ENCODE measurements around the gene CLEC3B. TPM values are rescaled to one million over a fixed set of nuclear protein-coding genes. Genes with fewer than 3 reads are reported as not detected.

The CLEC3B gene
- total RNA-seq, 1 experiment from 2014 or later: 1.8 TPM

- no peak overlapping the region; the same call in 1 of the 2 replicates for H3K9ac ChIP-seq (ENCODE audit: low read length)
- BruUV-seq (replicated peaks): no TSS peak
- H2AFZ ChIP-seq (ENCODE audit: low read length): no peak overlapping the region
- no peak for TF ChIP-seq EZH2 (IDR thresholded peaks at IDR 0.05; ENCODE audit: low read length, unreplicated experiment)
- TF ChIP-seq EZH2phosphoT487 (IDR thresholded peaks at IDR 0.05; ENCODE audit: borderline replicate concordance, low read length): no peak
- TF ChIP-seq, protein P1, sequence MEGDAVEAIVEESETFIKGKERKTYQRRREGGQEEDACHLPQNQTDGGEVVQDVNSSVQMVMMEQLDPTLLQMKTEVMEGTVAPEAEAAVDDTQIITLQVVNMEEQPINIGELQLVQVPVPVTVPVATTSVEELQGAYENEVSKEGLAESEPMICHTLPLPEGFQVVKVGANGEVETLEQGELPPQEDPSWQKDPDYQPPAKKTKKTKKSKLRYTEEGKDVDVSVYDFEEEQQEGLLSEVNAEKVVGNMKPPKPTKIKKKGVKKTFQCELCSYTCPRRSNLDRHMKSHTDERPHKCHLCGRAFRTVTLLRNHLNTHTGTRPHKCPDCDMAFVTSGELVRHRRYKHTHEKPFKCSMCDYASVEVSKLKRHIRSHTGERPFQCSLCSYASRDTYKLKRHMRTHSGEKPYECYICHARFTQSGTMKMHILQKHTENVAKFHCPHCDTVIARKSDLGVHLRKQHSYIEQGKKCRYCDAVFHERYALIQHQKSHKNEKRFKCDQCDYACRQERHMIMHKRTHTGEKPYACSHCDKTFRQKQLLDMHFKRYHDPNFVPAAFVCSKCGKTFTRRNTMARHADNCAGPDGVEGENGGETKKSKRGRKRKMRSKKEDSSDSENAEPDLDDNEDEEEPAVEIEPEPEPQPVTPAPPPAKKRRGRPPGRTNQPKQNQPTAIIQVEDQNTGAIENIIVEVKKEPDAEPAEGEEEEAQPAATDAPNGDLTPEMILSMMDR (conservative IDR thresholded peaks at IDR 0.05; ENCODE audit: low read depth, low read length): no peak
- intact Hi-C loops (cut with micrococcal nuclease): no loop called here
- no peaks in the 10 kb centered on the region for H3K79me2 ChIP-seq (ENCODE audit: low read length)
- no peaks in the 10 kb centered on the region for H3K9me2 ChIP-seq (replicated peaks; ENCODE audit: low read length)
- no peaks in the 10 kb centered on the region for H3K9me3 ChIP-seq (ENCODE audit: low read length)
- peak overlapping the region; percentile 90 for H3K27ac ChIP-seq (ENCODE audit: low read length)
- no peaks in the 10 kb centered on the region for H4K20me1 ChIP-seq (ENCODE audit: low read length)
- ChIA-PET CTCF (no interaction called here), POLR2A (ENCODE audit: unreplicated experiment) (no interaction called here)
- ATAC-seq (0 out of 2 replicates have a peak, but pooled peaks have one; percentile 2), DNase-seq (no peak)
- no peak overlapping the region for H3K4me3 ChIP-seq (ENCODE audit: low read length)
- no peak overlapping the region for H3K4me2 ChIP-seq (ENCODE audit: low read length)
- peaks cover 36% of the 10 kb centered on the region for H3K4me1 ChIP-seq (ENCODE audit: insufficient read depth, low read length)
- H3K36me3 ChIP-seq (ENCODE audit: low read depth, low read length): no peaks in the 10 kb centered on the region
- no peaks in the 10 kb centered on the region for H3K27me3 ChIP-seq (ENCODE audit: low read length)
- H3F3A ChIP-seq (ENCODE audit: low read length, unreplicated experiment): peaks cover 4% of the 10 kb centered on the region
Observed at GRCh38 chr3:45065373-45065720, 39.2 kb downstream of the CLEC3B start.

DNA sequence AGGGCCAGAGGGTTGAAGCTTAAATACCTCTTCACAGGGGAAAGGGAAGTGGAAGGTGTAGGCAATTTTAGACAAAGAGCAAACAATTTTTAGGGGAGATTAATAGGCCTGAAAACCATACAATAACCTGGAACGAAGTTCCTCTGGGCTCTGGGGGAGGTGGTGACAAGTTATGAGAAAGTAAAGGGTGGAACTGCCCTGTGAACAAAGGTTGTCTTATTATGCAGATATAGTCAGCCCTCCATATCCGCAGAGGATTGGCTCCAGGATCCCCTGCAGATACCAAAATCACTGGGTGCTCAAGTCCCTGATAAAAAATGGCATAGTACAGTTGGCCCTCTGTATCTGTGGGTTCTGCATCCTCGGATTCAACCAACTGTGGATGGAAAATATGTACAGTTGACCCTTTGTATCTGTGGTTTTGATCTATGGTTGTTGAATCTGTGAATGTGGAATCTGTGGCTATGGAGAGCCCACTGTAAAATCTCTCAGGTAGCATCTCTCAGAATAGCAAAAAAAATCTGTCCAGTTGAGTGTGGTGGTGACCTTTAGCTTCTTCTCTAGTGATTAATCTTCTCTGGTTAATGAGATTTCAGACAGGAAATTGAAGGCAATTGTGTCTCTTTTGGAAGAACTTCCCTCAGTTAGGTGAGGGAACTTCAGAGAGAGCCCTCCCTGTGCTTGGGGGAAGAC, 40.2 kb downstream of the CLEC3B start:
- Histone ChIP-seq H3K9ac (ENCODE audit: low read length) (no peak overlapping the region), H3K4me1 (ENCODE audit: insufficient read depth, low read length) (peaks cover 36% of the 10 kb centered on the region), H3K36me3 (ENCODE audit: low read depth, low read length) (no peaks in the 10 kb centered on the region), H3K27ac (ENCODE audit: low read length) (peak overlapping the region; percentile 90), H3F3A (ENCODE audit: low read length, unreplicated experiment) (peaks cover 4% of the 10 kb centered on the region), H3K4me3 (ENCODE audit: low read length) (no peak overlapping the region), H3K4me2 (ENCODE audit: low read length) (no peak overlapping the region), H3K79me2 (ENCODE audit: low read length) (no peaks in the 10 kb centered on the region), H3K9me2 (replicated peaks; ENCODE audit: low read length) (no peaks in the 10 kb centered on the region), H2AFZ (ENCODE audit: low read length) (no peak overlapping the region), H3K9me3 (ENCODE audit: low read length) (no peaks in the 10 kb centered on the region), H4K20me1 (ENCODE audit: low read length) (no peaks in the 10 kb centered on the region), H3K27me3 (ENCODE audit: low read length) (no peaks in the 10 kb centered on the region)
- CTCF ChIA-PET: interaction anchor here (0.6 kb wide), 1 partner anchor 26 kb away, joined by 3 read pairs; no protein-coding TSS in a partner anchor
- intact Hi-C loops (cut with micrococcal nuclease): no loop called here
- DNase-seq (no peak), ATAC-seq (no peak)
- TF ChIP-seq, protein P1 (conservative IDR thresholded peaks at IDR 0.05; ENCODE audit: low read depth, low read length): no peak
- no peak for TF ChIP-seq EZH2 (IDR thresholded peaks at IDR 0.05; ENCODE audit: low read length, unreplicated experiment)
- no peak for TF ChIP-seq EZH2phosphoT487 (IDR thresholded peaks at IDR 0.05; ENCODE audit: borderline replicate concordance, low read length)
- POLR2A ChIA-PET (ENCODE audit: unreplicated experiment): no interaction called here
- BruUV-seq (replicated peaks): no TSS peak

GRCh38 chr3:45067486-45067885, 41.4 kb downstream of the CLEC3B start:
- ChIA-PET POLR2A (ENCODE audit: unreplicated experiment) (interaction anchor here (0.5 kb wide), 1 partner anchor 56 kb away, joined by 3 read pairs; no protein-coding TSS in a partner anchor), CTCF (no interaction called here)
- no peak overlapping the region for H3K4me2 ChIP-seq (ENCODE audit: low read length)
- no peaks in the 10 kb centered on the region for H3K9me2 ChIP-seq (replicated peaks; ENCODE audit: low read length)
- BruUV-seq (replicated peaks): no TSS peak
- ATAC-seq: no peak
- TF ChIP-seq, protein P1 (conservative IDR thresholded peaks at IDR 0.05; ENCODE audit: low read depth, low read length): no peak
- no peak for TF ChIP-seq EZH2 (IDR thresholded peaks at IDR 0.05; ENCODE audit: low read length, unreplicated experiment)
- no peak for TF ChIP-seq EZH2phosphoT487 (IDR thresholded peaks at IDR 0.05; ENCODE audit: borderline replicate concordance, low read length)
- peaks cover 36% of the 10 kb centered on the region for H3K4me1 ChIP-seq (ENCODE audit: insufficient read depth, low read length)
- H3K4me3 ChIP-seq (ENCODE audit: low read length): no peak overlapping the region
- H4K20me1 ChIP-seq (ENCODE audit: low read length): no peaks in the 10 kb centered on the region
- peaks cover 4% of the 10 kb centered on the region for H3F3A ChIP-seq (ENCODE audit: low read length, unreplicated experiment)
- intact Hi-C loops (cut with micrococcal nuclease): no loop called here
- no peak for DNase-seq
- no peaks in the 10 kb centered on the region for H3K79me2 ChIP-seq (ENCODE audit: low read length)
- H3K36me3 ChIP-seq (ENCODE audit: low read depth, low read length): no peaks in the 10 kb centered on the region
- no peak overlapping the region for H3K9ac ChIP-seq (ENCODE audit: low read length)
- H3K9me3 ChIP-seq (ENCODE audit: low read length): no peaks in the 10 kb centered on the region
- H3K27ac ChIP-seq (ENCODE audit: low read length): no peak overlapping the region
- H3K27me3 ChIP-seq (ENCODE audit: low read length): no peaks in the 10 kb centered on the region
- H2AFZ ChIP-seq (ENCODE audit: low read length): no peak overlapping the region
